G401 (cell line): ENCODE results near the gene OPN1LW. TPM values are rescaled to one million over a fixed set of nuclear protein-coding genes. Genes with fewer than 3 reads are reported as not detected.
A peak's percentile ranks its signal among the peaks of the same experiment; 100 is the strongest.
"Not testable (repeated sequence)": the region's sequence is repeated elsewhere in the genome, so short reads cannot be mapped to it uniquely, and the experiment has no call there.

Experiments used
- DNase-seq: peaks from one replicate; pipeline ENCODE4 v3.0.0-alpha.2; 2015; ENCODE audit warnings: low spot score
- in situ Hi-C: cut with HindIII; loops from 2 replicates; pipeline ENCODE4 v1.10.0; 2016; ENCODE audit warnings: low sequenced_read_pairs, mixed read lengths
- total RNA-seq: library from RNA; depleted of rRNA; stranded (reverse); fragments of >200 nt; shearing (Covaris generic); gene quantifications from 2 replicates; pipeline ENCODE4 v1.2.3, GENCODE V29; 2014

Gene OPN1LW
- total RNA-seq, 1 experiment from 2014 or later: not detected

DNA sequence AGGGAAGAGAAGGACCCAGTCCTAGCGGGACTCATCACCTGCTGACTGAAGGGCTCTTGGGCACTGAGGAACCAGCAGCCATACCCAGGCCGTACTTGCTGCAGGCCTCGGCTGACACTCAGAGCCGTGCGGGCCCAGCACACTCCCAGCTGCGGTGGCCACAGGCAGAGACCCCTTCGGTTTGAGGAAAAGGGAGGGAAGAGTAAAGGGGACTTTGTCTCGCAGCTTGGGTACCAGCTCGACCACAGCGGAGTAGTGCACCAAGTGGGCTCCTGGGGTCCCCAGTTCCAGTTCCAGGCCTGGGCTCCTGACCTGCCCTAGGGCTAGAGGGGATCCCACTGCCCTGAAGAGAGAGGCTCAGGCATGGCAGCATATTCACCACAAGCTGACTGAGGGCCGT, 17.9 kb upstream of the OPN1LW start:
- DNase-seq: no peak
- in situ Hi-C loops: no loop called here

DNA sequence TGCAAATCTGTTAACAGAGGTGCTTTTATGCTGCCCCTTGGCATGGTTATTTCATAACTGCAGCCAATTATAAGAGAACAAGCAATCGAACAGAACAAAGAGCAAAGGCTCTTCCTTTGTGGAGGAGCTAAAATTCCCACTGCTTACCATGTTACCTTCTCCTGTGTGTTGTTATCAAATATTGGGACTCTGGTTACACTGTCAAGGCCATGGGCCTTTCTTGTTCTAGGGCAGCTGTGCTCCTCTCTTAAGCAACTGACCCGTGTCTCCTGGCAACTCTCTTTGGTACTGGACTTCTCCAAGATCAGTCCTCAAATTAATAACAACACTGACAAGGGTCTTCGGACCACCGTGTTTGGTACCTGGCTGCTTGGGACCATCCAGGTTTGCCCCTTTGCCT, 12.1 kb upstream of the OPN1LW start:
- DNase-seq: no peak
- in situ Hi-C loops: no loop called here

DNA sequence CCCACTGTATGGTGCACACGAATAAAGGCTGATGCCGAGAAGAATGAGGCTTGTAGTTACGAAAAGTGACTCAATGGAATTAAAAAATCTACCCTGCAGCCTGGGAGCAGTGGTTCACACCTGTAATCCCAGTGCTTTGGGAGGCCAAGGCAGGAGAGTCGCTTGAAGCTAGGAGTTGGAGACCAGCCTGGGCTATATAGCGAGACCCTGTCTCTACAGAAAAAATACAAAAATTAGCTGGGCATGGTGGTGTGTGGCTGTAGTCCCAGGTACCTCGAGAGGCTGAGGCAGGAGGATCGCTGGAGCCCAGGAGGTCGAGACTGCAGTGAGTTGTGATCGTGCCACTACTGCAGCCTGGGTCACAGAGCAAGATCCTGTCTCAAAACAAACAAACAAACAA, 11.7 kb upstream of the OPN1LW start:
- no peak for DNase-seq
- in situ Hi-C loops: no loop called here

DNA sequence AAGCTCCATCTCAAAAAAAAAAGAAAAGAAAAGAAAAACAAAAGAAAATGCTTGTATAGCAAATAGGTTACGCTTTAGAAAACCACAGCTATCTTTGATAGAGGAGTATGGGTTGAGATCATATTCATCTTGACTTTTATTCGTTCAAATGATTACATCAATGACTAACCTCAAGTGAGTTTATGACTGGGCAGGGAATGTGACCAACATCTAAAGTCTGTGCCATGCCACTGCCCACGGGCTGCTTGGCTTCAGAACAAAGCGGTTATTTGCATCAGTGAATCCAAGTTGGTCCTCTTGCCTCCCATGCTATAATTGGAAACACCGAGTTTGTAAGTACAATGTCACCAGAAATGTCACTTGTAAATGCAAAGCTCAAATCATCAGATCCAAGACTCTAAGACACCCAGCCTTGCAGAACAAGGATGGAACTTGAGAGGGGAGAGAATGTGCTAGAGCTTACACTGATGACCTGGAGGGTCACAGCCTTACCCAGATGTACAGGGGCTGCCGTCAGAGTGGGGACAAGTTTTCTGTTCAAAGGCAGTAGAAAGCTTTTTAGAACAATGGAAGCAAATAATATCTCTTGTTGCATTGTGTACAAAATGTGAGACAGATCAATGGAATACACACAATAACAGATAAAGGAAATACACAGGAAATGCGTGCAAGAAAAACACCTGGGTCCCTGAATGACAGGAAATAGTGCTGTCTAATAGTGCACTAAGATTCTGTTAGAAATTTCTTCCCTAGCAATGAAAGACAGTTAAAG, 8.4 kb upstream of the OPN1LW start:
- in situ Hi-C loops: no loop called here
- no peak for DNase-seq

DNA sequence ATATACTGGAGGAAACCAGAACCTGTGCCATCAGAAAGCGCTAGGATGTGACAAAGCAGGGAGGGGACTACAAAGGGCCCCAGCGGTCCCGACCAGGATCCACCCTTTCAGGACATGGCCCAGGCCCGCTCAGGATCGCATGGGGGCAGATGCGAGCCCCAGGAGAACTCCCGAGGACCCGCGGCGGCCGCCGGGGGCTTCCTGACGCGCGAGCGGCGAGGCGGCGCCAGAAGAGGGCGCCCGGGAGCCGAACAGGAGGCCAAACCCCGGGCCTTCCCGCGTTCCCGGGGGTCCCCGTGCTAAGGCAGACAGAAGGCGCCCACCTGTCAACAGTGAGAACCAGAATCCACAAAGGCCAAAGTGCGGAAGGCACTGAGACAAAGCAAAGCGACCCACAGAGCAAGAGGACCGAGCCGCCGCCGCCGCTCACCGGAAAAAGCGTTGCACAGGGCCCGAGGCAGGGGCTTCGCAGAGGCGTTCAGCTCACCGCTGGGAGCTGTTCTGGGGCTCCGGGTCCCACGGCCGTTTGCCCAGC, 7.3 kb upstream of the OPN1LW start:
- in situ Hi-C loops: no loop called here
- DNase-seq: peak; percentile 27

DNA sequence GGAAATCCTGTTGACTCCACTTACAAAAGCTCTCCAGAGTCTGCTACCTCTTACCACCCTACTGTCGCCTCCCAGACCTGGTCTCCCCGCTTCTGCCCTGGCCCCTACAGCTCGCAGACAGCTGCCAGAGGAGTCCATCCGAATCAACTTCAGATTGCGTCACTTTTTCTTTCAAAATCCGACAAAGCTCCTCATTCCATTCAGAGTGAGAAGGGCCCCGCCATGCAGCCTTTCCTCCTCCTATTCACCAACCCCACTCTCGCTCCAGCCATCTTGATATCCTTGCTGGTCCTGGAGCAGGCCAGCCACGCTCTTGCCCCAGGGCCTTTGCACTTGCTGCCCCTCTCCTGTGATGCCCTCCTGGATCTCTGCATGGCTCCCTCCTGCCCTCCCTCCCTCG, 5.2 kb upstream of the OPN1LW start:
- in situ Hi-C loops: no loop called here
- DNase-seq: no peak

DNA sequence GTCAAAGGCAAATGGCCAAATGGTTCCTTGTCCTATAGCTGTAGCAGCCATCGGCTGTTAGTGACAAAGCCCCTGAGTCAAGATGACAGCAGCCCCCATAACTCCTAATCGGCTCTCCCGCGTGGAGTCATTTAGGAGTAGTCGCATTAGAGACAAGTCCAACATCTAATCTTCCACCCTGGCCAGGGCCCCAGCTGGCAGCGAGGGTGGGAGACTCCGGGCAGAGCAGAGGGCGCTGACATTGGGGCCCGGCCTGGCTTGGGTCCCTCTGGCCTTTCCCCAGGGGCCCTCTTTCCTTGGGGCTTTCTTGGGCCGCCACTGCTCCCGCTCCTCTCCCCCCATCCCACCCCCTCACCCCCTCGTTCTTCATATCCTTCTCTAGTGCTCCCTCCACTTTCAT, 3.8 kb upstream of the OPN1LW start:
- DNase-seq: no peak
- in situ Hi-C loops: no loop called here

DNA sequence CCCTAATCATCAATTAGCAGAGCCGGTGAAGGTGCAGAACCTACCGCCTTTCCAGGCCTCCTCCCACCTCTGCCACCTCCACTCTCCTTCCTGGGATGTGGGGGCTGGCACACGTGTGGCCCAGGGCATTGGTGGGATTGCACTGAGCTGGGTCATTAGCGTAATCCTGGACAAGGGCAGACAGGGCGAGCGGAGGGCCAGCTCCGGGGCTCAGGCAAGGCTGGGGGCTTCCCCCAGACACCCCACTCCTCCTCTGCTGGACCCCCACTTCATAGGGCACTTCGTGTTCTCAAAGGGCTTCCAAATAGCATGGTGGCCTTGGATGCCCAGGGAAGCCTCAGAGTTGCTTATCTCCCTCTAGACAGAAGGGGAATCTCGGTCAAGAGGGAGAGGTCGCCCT, 3.3 kb upstream of the OPN1LW start:
- DNase-seq: no peak
- in situ Hi-C loops: no loop called here

DNA sequence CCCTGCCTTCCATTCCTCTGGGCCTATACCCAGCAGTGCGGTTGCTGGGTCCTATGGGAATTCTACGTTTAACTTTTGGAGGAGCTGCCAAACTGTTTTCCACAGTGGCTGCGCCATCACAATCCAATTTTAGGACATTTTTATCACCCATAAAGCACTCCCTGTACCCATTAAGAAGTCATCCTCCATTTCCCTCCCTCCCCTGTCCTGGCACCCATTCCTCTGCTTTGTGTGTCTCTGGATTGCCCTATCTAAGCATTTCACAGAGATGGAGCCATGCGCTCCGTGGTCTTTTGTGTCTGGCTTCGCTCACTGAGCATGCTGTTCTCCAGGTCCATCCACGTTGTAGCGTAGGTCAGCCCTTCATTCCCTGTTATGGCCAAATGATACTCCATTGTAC, 1.7 kb upstream of the OPN1LW start:
- in situ Hi-C loops: no loop called here
- DNase-seq: no peak

DNA sequence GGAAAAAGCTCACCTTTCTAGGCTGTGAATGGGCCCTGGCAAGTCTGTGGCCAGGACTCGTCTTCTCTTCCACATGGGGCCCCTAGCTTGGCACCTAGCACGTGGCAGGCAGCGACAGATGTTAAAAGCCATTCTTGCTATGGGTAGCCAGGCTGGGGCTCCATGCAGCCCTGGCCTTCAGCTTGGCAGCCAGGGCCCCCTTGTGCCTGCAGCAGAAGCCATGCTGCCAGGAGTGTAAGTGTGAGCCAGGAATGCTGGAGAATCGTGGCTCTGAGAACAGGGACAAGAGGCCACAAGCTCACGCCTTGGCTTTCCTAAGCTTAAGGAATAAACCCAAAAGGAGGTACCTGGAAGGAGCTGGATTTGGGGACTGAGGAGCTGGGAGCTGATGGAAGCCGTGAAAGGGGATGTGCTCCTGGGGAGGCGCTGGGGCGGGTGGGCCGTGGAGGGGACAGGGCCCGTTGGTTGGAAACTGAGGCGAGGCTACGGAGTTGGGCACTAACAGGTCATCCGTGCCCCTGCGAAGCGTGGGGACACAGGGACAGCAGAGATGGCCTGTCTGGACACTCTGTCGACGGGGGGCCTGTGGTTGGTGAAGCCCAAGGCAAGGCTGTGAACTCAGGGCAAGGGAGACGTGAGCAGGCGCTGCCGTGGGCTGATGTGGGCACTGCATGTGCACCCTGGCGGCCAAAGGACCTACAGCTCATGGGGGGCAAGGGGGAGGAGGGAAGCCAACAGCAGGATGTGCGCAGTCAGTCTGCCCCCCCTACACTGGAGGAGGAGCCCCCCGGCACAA, 895 bp upstream of the OPN1LW start:
- in situ Hi-C loops: no loop called here
- no peak for DNase-seq

DNA sequence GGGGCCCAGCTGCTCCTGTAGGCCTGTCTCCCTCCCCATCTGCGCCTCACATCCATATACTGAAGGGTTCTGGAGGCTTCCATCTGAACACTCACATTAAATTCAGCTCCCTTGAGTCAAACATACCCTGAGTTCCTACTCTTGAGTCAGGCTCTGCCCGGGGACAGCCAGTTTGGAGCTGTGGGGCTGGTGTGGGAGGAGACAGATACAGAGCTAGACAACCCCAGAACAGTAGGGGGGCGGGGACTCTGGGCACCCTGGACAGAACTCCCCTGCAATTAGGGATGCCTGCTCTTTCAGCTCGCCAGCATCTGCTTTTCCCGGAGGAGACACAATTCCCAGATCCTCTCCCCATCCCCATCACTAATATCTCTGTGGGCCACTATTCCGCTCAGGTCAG, 7.0 kb downstream of the OPN1LW start:
- in situ Hi-C loops, DNase-seq: not testable (repeated sequence)

DNA sequence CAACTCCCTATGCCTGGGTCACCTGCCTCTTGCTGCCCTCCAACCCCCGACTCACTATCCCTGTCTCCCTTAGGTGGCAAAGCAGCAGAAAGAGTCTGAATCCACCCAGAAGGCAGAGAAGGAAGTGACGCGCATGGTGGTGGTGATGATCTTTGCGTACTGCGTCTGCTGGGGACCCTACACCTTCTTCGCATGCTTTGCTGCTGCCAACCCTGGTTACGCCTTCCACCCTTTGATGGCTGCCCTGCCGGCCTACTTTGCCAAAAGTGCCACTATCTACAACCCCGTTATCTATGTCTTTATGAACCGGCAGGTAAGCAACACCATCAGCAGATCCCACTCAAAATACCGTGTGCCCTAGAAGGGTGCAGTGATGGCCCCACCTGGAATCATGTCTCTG, 12.2 kb downstream of the OPN1LW start:
- in situ Hi-C loops, DNase-seq: not testable (repeated sequence)

DNA sequence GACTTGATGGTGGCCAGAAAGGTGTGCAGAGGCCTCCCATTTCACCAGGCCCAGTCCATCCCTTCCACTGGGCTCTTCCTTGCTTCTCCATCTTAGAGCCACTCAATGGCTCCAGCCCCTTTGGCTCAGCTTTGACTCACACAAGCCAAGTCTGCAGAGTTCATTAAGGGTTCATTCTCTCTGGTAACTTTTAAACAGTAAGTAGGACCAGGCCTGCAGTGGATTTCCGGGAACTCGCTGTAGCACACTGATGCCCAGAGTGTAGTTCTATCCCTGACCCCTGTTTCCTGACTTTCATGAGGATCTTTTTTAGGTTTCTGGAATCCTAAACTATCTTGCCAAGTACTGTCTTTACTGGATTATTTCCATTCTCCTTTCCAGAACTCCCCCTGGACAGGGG, 13.2 kb downstream of the OPN1LW start:
- DNase-seq, in situ Hi-C loops: not testable (repeated sequence)

DNA sequence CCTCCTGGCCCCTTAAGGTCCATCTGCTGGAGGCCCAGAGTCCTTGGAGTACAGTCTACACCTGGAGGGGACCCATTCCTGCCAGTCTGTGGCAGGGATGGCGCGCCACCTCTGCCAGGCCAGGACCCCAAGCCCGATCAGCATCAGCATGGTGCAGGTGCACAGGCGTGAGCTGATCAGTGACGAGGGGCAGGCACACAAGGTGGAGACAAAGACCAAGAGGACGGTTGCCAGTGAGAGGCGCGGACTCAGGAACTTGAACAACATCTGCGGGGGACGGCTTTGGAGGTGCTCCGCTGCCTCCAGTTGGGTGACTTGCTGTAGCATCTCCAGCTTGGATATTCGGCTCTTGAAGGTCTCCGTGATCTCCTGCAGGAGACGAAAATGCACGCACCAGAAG, 15.3 kb downstream of the OPN1LW start:
- in situ Hi-C loops, DNase-seq: not testable (repeated sequence)

DNA sequence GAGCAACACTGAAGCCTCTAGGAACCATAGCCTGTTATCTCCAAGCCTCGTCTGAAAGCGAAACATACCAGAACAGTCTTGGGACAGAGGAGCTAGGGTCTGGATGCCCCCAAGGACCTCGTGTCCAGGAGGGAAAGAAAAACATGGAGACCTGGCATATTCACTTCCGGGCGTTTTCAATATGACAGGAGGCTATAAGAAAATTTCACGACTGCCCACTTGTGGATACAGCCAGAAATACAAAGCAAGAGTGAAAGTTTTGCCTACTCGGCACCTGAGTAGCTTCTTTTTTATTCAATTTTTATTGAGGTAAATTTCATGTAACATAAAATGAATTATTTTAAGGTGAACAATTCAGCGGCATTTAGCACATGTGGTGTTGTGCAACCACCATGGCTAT, 20.9 kb downstream of the OPN1LW start:
- DNase-seq, in situ Hi-C loops: not testable (repeated sequence)

DNA sequence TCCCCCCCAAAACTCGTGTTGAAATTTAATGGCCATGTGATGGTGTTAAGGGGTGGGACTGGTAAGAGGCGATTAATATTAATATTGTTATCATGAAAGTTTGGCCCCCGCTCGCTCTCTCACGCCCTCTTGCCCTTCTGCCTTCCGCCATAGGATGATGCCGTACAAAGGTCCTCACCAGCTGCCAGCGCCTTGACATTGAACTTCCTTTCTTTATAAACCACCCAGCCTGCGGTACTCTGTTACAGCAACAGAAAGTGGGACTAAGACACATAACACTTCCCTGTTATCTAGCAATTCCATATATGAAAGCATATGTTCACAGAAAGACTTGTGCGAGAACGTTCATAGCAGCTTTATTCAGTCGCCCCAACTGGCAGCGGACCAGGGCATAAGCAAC, 24.3 kb downstream of the OPN1LW start:
- in situ Hi-C loops, DNase-seq: not testable (repeated sequence)

DNA sequence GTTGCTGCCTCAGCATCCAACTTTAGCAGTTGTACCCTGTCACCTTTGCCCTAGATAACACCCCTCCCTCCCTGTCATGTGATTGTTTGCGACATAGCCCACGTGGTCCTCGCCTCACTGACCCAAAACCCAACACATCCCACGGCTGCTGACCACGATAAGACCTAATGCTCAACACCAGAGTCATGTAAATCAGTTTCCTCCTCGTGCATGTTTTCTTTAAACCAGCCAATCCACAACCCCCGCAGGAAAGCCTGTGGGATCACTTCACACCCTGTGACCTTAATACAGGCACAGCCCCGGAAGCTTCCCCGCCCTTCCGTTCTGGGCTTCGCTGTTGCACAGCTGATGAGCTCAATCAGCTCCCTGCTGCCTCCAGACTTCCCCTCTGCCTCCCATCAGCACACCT, 28.5 kb downstream of the OPN1LW start:
- in situ Hi-C loops, DNase-seq: not testable (repeated sequence)

DNA sequence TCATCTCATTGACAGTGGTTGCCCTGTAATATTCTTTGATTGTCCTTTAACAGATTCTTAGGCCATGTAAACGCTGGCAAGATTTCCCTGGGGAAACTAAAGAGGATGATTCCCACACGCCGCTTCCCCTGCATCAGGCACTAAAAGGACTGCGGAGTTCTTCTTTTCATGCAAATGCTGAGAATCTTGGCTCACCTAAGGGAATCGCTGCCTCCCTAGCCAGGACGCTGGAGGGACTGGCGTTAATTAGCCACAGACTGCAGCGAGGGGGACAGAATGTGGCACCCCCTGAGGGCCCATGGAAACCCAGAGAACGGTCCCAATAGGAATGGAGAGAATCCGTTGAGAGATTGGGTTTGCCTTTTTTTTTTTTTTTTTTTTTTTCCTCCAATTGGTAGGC, 30.3 kb downstream of the OPN1LW start:
- DNase-seq, in situ Hi-C loops: not testable (repeated sequence)

DNA sequence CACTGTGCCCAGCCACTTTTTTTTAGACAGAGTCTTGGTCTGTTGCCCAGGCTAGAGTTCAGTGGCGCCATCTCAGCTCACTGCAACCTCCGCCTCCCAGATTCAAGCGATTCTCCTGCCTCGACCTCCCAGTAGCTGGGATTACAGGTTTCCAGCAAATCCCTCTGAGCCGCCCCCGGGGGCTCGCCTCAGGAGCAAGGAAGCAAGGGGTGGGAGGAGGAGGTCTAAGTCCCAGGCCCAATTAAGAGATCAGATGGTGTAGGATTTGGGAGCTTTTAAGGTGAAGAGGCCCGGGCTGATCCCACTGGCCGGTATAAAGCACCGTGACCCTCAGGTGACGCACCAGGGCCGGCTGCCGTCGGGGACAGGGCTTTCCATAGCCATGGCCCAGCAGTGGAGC, 38.3 kb downstream of the OPN1LW start, which contains the start of gene OPN1MW:
Gene OPN1MW, plus strand, starts transcription at position 301 of the 400 bp plus-strand sequence. Its CDS starts 82 bp downstream, at position 383.
- DNase-seq, in situ Hi-C loops: not testable (repeated sequence)

DNA sequence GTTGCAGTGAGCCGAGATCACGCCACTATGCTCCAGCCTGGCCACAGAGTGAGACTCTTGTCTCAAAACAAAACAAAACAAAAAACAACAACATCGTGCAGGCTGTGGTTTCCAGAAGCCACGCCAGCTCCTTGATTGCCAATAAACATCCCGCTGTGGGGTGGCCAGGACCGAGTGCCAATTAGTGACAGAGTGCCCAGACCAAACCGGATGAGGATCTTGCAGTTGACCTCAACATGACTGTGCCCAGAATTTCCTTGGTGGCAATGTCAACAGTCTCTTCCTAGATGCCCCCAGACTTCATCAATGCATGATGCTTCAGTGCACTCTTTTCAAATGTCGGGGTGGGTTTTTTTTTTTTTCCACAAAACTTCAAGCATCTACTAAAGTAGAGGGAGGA, 39.8 kb downstream of the OPN1LW start:
- in situ Hi-C loops: not testable (repeated sequence)

More for the DNA sequence above, 39.8 kb downstream of the OPN1LW start:
- not testable (repeated sequence) for DNase-seq
